Keratinocyte (primary cell): ENCODE measurements around the gene GPLD1. TPM values are rescaled to one million over a fixed set of nuclear protein-coding genes. Genes with fewer than 3 reads are reported as not detected.
"Not testable (repeated sequence)": the region's sequence is repeated elsewhere in the genome, so short reads cannot be mapped to it uniquely, and the experiment has no call there.

Experiments used
- DNase-seq: peaks from one replicate; pipeline ENCODE4 v3.0.0-alpha.2; 2011; ENCODE audit warnings: low read depth, missing footprints, low spot score
- FAIRE-seq: peaks from 2 replicates; lab custom pipeline; 2011; peaks lifted over from hg19 to GRCh38; lab: Jason Lieb, UNC
- H2AFZ ChIP-seq: 2 replicates; pipeline ENCODE4 v1.6.0; 2012; ENCODE audit warnings: low read length, control low read depth, inconsistent platforms; ENCODE audit not compliant: control insufficient read depth
- H3K27ac ChIP-seq: 2 replicates; pipeline ENCODE4 v1.5.1; 2011; ENCODE audit warnings: low read length; ENCODE audit not compliant: control insufficient read depth, insufficient read depth
- H3K27me3 ChIP-seq: 3 replicates; pipeline ENCODE4 v1.6.0; 2011; ENCODE audit warnings: low read length; ENCODE audit not compliant: control insufficient read depth, insufficient read depth; ENCODE audit errors: extremely low read depth
- H3K36me3 ChIP-seq, 2 experiments: 2 replicates in 1 of 2; 3 replicates in 1 of 2; pipeline ENCODE4 v1.5.1; 2011; ENCODE audit warnings: low read length in 2 of 2, mild to moderate bottlenecking in 1 of 2; ENCODE audit not compliant: control insufficient read depth in 2 of 2, insufficient read depth in 2 of 2; ENCODE audit errors: extremely low read depth in 1 of 2
- H3K4me1 ChIP-seq: 3 replicates; pipeline ENCODE4 v1.5.1; 2011; ENCODE audit warnings: low read length; ENCODE audit not compliant: control insufficient read depth, insufficient read depth; ENCODE audit errors: extremely low read depth
- H3K4me2 ChIP-seq: 3 replicates; pipeline ENCODE4 v1.6.0; 2011; ENCODE audit warnings: low read depth, low read length; ENCODE audit not compliant: control insufficient read depth, insufficient read depth; ENCODE audit errors: extremely low read depth
- H3K4me3 ChIP-seq, 3 experiments: fragments of 200-600 bp in 1 of 3; sonication (generic) in 1 of 3; 2 replicates in 2 of 3; 3 replicates in 1 of 3; pipeline ENCODE4 v1.5.1; 2011 to 2016; ENCODE audit warnings: low read length in 3 of 3, mild to moderate bottlenecking in 3 of 3, control low read depth in 2 of 3, inconsistent platforms in 1 of 3, low read depth in 1 of 3, mixed read lengths in 1 of 3, mixed run types in 1 of 3, moderate library complexity in 1 of 3; ENCODE audit not compliant: control insufficient read depth in 2 of 3, insufficient read depth in 2 of 3; ENCODE audit errors: extremely low read depth in 1 of 3
- H3K79me2 ChIP-seq: 2 replicates; pipeline ENCODE4 v1.6.0; 2012; ENCODE audit warnings: low read length; ENCODE audit not compliant: control insufficient read depth, insufficient read depth
- H3K9ac ChIP-seq: 3 replicates; pipeline ENCODE4 v1.6.0; 2011; ENCODE audit warnings: low read length; ENCODE audit not compliant: control insufficient read depth, insufficient read depth; ENCODE audit errors: extremely low read depth
- H3K9me1 ChIP-seq: 3 replicates; pipeline ENCODE4 v1.6.0; 2011; ENCODE audit warnings: low read length; ENCODE audit not compliant: control insufficient read depth, insufficient read depth; ENCODE audit errors: extremely low read depth
- H3K9me3 ChIP-seq: 2 replicates; pipeline ENCODE4 v1.5.1; 2012; ENCODE audit warnings: low read depth, low read length; ENCODE audit not compliant: control insufficient read depth
- H4K20me1 ChIP-seq: 3 replicates; pipeline ENCODE4 v1.6.0; 2011; ENCODE audit warnings: low read length; ENCODE audit not compliant: control insufficient read depth, insufficient read depth; ENCODE audit errors: extremely low read depth
- EZH2 ChIP-seq: IDR thresholded peaks from one replicate; pipeline ENCODE4 v1.6.1; 2012; ENCODE audit warnings: inconsistent platforms, mild to moderate bottlenecking, low read length, moderate library complexity
- dilution Hi-C: fragments of 300-500 bp; cut with MboI; formaldehyde crosslinking; loops from one replicate; pipeline ENCODE4 v1.7.0; 2020; ENCODE audit warnings: low sequenced_read_pairs; ENCODE audit not compliant: extremely low pct_ligation_motif_present
- polyA plus RNA-seq, 5 experiments: library from polyadenylated mRNA; depleted of rRNA in 3 of 5; stranded (reverse) in 3 of 5; stranded (forward) in 1 of 5; unstranded in 1 of 5; fragments of >200 nt; gene quantifications; 1 replicate in 1 of 5; 2 replicates in 3 of 5; 3 replicates in 1 of 5; pipeline versions ENCODE4 v1.2.1 to v1.2.3, GENCODE V29; 2011 to 2012; ENCODE audit warnings: missing spikeins in 2 of 5, low read depth in 1 of 5, low replicate concordance in 1 of 5
- TF ChIP-seq, protein P1 (sequence below), 3 experiments: IDR thresholded peaks in 1 of 3; conservative IDR thresholded peaks in 1 of 3; optimal IDR thresholded peaks in 1 of 3; 2 replicates in 2 of 3; 3 replicates in 1 of 3; pipeline versions ENCODE3 to v1.5.1; 2011; ENCODE audit warnings: low read length in 3 of 3, mild to moderate bottlenecking in 3 of 3, moderate library complexity in 2 of 3, control low read depth in 1 of 3, inconsistent platforms in 1 of 3; ENCODE audit not compliant: insufficient read depth in 2 of 3; ENCODE audit errors: extremely low read depth in 1 of 3

GPLD1 gene
- polyA plus RNA-seq, 1 donor (not counting 4 experiments of a cell fraction or from before 2014, with no cell fraction given): 0.07 TPM

DNA sequence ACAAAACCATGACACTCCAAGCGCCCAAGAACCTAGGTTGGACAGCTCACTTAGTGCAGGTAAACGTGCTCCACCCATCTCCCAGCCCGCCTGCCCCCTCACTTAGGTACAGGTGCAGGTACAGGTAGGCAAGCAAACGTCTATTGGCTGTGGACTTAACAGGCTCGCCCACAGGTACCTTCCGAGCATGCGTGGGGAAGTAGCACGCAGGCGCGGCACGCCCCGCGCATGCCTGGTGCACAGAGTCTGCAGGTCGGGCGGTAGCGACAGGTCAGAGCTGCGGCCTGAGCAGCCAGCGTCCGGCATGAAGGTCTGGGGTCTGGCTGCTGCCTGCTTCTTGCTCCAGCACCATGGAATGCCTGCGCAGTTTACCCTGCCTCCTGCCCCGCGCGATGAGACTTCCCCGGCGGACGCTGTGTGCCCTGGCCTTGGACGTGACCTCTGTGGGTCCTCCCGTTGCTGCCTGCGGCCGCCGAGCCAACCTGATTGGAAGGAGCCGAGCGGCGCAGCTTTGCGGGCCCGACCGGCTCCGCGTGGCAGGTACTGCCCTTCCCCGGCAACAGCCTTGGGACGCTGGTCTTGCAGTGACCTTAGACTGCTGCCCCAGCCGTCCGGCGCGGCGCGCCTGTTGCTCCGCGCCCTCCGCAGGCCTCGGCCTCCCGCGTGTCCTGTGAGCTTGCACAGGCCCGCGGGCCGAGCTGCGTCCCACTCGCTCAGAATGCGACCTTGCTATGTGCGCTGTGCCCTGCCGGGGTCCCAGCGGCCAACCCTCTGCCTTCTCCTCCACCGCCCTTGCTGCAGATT lies 86.5 kb downstream of the GPLD1 start, which contains the start of gene MRS2:
MRS2 (plus strand) TSS at position 240 of the 804 bp plus-strand sequence; CDS start at position 351, 111 bp downstream.
- no peaks in the 10 kb centered on the region for H3K9me3 ChIP-seq
- H3K79me2 ChIP-seq: peaks cover 30% of the 10 kb centered on the region
- dilution Hi-C loops: no loop called here
- peak within 1 kb of the TSS; percentile 79 to 97 (median 95) for H3K4me3 ChIP-seq
- H2AFZ ChIP-seq: peak within 1 kb of the TSS; percentile 93
- peak within 1 kb of the TSS; percentile 85 for H3K9ac ChIP-seq
- TF ChIP-seq, protein P1, sequence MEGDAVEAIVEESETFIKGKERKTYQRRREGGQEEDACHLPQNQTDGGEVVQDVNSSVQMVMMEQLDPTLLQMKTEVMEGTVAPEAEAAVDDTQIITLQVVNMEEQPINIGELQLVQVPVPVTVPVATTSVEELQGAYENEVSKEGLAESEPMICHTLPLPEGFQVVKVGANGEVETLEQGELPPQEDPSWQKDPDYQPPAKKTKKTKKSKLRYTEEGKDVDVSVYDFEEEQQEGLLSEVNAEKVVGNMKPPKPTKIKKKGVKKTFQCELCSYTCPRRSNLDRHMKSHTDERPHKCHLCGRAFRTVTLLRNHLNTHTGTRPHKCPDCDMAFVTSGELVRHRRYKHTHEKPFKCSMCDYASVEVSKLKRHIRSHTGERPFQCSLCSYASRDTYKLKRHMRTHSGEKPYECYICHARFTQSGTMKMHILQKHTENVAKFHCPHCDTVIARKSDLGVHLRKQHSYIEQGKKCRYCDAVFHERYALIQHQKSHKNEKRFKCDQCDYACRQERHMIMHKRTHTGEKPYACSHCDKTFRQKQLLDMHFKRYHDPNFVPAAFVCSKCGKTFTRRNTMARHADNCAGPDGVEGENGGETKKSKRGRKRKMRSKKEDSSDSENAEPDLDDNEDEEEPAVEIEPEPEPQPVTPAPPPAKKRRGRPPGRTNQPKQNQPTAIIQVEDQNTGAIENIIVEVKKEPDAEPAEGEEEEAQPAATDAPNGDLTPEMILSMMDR (optimal IDR thresholded peaks at IDR 0.05 in 1 of 3, IDR thresholded peaks at IDR 0.05 in 1 of 3, conservative IDR thresholded peaks at IDR 0.05 in 1 of 3; ENCODE audit: extremely low read depth in 1 of 3, insufficient read depth in 2 of 3, low read length in 3 of 3): no peak
- no peak for TF ChIP-seq EZH2
- H3K4me1 ChIP-seq: peaks cover 8% of the 10 kb centered on the region
- H3K27ac ChIP-seq: peak within 1 kb of the TSS; percentile 69
- no peaks in the 10 kb centered on the region for H4K20me1 ChIP-seq
- H3K4me2 ChIP-seq: peak within 1 kb of the TSS; percentile 98
- H3K36me3 ChIP-seq: peaks cover 2 to 4% of the 10 kb centered on the region in 2 experiments
- peak; percentile 90 for DNase-seq
- H3K27me3 ChIP-seq: no peaks in the 10 kb centered on the region
- H3K9me1 ChIP-seq: no peaks in the 10 kb centered on the region
- peak; percentile 82 for FAIRE-seq

DNA sequence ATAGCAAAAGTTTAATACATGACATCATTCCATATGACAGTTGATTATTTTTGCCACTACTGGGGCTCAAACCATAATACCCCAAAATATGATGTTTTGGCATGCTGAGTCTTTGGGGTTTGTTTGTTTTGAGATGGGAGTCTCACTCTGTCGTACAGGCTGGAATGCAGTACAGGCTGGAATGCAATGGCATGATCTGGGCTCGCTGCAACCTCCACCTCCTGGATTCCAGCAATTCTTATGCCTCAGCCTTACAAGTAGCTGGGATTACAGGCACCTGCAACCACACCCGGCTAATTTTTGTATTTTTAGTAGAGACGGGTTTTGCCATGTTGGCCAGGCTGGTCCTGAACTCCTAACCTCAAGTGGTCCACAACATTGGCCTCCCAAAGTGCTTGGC lies 87.9 kb downstream of the GPLD1 start:
- no peaks in the 10 kb centered on the region for H4K20me1 ChIP-seq
- H3K9ac ChIP-seq: no peak overlapping the region
- H3K4me1 ChIP-seq: peaks cover 8% of the 10 kb centered on the region
- no peak overlapping the region for H3K27ac ChIP-seq
- no peak overlapping the region for H3K4me2 ChIP-seq
- H3K27me3 ChIP-seq: no peaks in the 10 kb centered on the region
- DNase-seq: no peak
- FAIRE-seq: no peak
- H3K9me1 ChIP-seq: no peaks in the 10 kb centered on the region
- H3K36me3 ChIP-seq: peaks cover 0 to 4% of the 10 kb centered on the region in 2 experiments
- dilution Hi-C loops: no loop called here
- no peak overlapping the region for H2AFZ ChIP-seq
- TF ChIP-seq EZH2: no peak
- H3K79me2 ChIP-seq: peaks cover 30% of the 10 kb centered on the region
- H3K4me3 ChIP-seq: no peak overlapping the region
- H3K9me3 ChIP-seq: no peaks in the 10 kb centered on the region

DNA sequence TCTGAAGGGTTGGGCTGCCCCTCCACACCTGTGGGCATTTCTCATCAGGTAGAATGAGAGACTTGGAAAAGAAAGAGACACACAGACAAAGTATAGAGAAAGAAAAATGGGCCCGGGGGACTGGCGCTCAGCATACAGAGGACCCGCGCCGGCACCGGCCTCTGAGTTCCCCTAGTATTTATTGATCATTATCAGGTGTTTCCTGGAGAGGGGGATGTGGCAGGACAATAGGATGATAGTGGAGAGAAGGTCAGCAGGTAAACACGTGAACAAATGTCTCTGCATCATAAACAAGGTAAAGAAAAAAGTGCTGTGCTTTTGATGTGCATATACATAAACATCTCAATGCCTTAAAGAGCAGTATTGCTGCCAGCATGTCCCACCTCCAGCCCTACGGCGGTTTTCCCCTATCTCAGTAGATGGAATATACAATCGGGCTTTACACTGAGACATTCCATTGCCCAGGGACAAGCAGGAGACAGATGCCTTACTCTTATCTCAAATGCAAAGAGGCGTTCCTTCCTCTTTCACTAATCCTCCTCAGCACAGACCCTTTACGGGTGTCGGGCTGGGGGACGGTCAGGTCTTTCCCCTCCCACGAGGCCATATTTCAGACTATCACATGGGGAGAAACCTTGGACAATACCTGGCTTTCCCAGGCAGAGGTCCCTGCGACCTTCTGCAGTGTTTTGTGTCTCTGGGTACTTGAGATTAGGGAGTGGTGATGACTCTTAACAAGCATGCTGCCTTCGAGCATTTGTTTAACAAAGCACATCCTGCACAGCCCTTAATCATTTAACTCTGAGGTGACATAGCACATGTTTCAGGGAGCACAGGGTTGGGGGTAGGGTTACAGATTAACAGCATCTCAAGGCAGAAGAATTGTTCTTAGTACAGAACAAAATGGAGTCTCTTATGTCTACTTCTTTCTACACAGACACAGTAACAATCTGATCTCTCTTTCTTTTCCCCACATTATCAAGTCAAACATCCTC lies 89.0 kb downstream of the GPLD1 start:
- H3K9ac ChIP-seq, H3K27ac ChIP-seq, dilution Hi-C loops, H2AFZ ChIP-seq, H3K4me1 ChIP-seq, H3K36me3 ChIP-seq, H3K27me3 ChIP-seq, H4K20me1 ChIP-seq, H3K9me1 ChIP-seq, H3K9me3 ChIP-seq, H3K4me2 ChIP-seq, DNase-seq, H3K4me3 ChIP-seq, FAIRE-seq: not testable (repeated sequence)
- peaks cover 28% of the 10 kb centered on the region for H3K79me2 ChIP-seq
